Right lobe of liver (tissue), 4 donors: ENCODE data around the gene LDLR.
"Not testable (repeated sequence)": the region's sequence is repeated elsewhere in the genome, so short reads cannot be mapped to it uniquely, and the experiment has no call there.

ENCODE experiments used
- POLR2A ChIP-seq: fragments of 450-650 bp; IDR thresholded peaks from one replicate; pipeline ENCODE4 v1.6.1; 2017; ENCODE audit warnings: antibody characterized with exemption, mild to moderate bottlenecking
- TF ChIP-seq, protein P1 (sequence below), 4 donors: fragments of 200-600 bp in 3 of 4; fragments of 450-650 bp in 1 of 4; IDR thresholded peaks; one replicate each; pipeline versions ENCODE4 v1.5.1 to v1.8.0; 2016 to 2022; ENCODE audit warnings: antibody characterized with exemption in 4 of 4, mild to moderate bottlenecking in 2 of 4
- donor health status: DM: no; HTN: no; CAD: no.
- donor health status: DM: no; HTN: no; CAD: no.
- donor health status: DM: no; HTN: yes; CAD: no.

GRCh38 chr19:11124157-11124556 lies 34.9 kb downstream of the LDLR start:
- TF ChIP-seq, protein P1, sequence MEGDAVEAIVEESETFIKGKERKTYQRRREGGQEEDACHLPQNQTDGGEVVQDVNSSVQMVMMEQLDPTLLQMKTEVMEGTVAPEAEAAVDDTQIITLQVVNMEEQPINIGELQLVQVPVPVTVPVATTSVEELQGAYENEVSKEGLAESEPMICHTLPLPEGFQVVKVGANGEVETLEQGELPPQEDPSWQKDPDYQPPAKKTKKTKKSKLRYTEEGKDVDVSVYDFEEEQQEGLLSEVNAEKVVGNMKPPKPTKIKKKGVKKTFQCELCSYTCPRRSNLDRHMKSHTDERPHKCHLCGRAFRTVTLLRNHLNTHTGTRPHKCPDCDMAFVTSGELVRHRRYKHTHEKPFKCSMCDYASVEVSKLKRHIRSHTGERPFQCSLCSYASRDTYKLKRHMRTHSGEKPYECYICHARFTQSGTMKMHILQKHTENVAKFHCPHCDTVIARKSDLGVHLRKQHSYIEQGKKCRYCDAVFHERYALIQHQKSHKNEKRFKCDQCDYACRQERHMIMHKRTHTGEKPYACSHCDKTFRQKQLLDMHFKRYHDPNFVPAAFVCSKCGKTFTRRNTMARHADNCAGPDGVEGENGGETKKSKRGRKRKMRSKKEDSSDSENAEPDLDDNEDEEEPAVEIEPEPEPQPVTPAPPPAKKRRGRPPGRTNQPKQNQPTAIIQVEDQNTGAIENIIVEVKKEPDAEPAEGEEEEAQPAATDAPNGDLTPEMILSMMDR (IDR thresholded peaks at IDR 0.05): not testable (repeated sequence)
- not testable (repeated sequence) for TF ChIP-seq POLR2A
